ENCODE measurements around the gene TEX10.
"Not testable (repeated sequence)": the region's sequence is repeated elsewhere in the genome, so short reads cannot be mapped to it uniquely, and the experiment has no call there.

TEX10 gene

GRCh38 chr9:100341889-100342288 lies 10.9 kb downstream of the TEX10 start:
- DNase-seq = no peak

- DNase-seq = no peak
Measured at GRCh38 chr9:100340224-100340623, 12.5 kb downstream of the TEX10 start.

GRCh38 chr9:100338736-100339135 lies 14.0 kb downstream of the TEX10 start:
- DNase-seq = not testable (repeated sequence)

GRCh38 chr9:100324594-100325200 lies 28.0 kb downstream of the TEX10 start:
- no peak for DNase-seq

- peak; percentile 57 for DNase-seq
Measured at GRCh38 chr9:100322954-100323536, 29.7 kb downstream of the TEX10 start.

GRCh38 chr9:100317706-100318105 lies 35.0 kb downstream of the TEX10 start:
- DNase-seq = no peak

- no peak for DNase-seq
Measured at GRCh38 chr9:100315561-100315960, 37.2 kb downstream of the TEX10 start.

GRCh38 chr9:100309992-100310391 lies 42.8 kb downstream of the TEX10 start:
- no peak for DNase-seq

GRCh38 chr9:100308965-100309564 lies 43.7 kb downstream of the TEX10 start:
- DNase-seq = no peak

GRCh38 chr9:100307080-100307479 lies 45.7 kb downstream of the TEX10 start:
- no peak for DNase-seq

GRCh38 chr9:100306283-100306682 lies 46.5 kb downstream of the TEX10 start:
- DNase-seq = no peak

- no peak for DNase-seq
Measured at GRCh38 chr9:100303747-100304146, 49.0 kb downstream of the TEX10 start.

GRCh38 chr9:100298378-100298777 lies 54.4 kb downstream of the TEX10 start:
- no peak for DNase-seq

GRCh38 chr9:100296407-100296806 lies 56.3 kb downstream of the TEX10 start:
- no peak for DNase-seq

GRCh38 chr9:100295240-100295639 lies 57.5 kb downstream of the TEX10 start:
- DNase-seq = no peak

- no peak for DNase-seq
Measured at GRCh38 chr9:100294806-100295205, 57.9 kb downstream of the TEX10 start.

GRCh38 chr9:100294341-100294740 lies 58.4 kb downstream of the TEX10 start:
- no peak for DNase-seq

GRCh38 chr9:100292414-100292813 lies 60.3 kb downstream of the TEX10 start:
- no peak for DNase-seq

- no peak for DNase-seq
Measured at GRCh38 chr9:100290714-100291113, 62.0 kb downstream of the TEX10 start.

GRCh38 chr9:100287186-100287585 lies 65.6 kb downstream of the TEX10 start:
- no peak for DNase-seq

- DNase-seq = no peak
Measured at GRCh38 chr9:100286257-100286656, 66.5 kb downstream of the TEX10 start.

- no peak for DNase-seq
Measured at GRCh38 chr9:100285601-100286000, 67.1 kb downstream of the TEX10 start.

- DNase-seq = no peak
Measured at GRCh38 chr9:100285080-100285479, 67.7 kb downstream of the TEX10 start.

- DNase-seq = no peak
Measured at GRCh38 chr9:100284247-100284646, 68.5 kb downstream of the TEX10 start.

- no peak for DNase-seq
Measured at GRCh38 chr9:100282388-100282719, 70.4 kb downstream of the TEX10 start.

All from islet precursor cell (in vitro differentiated cells).